AG09309 (cell line): Measurements from ENCODE around the gene NDUFA3.

Experiments used
- DNase-seq: peaks from one replicate; pipeline ENCODE4 v3.0.0-alpha.2; 2010; ENCODE audit warnings: low read depth
- H3K4me3 ChIP-seq: 2 replicates; pipeline ENCODE4 v1.5.1; 2011; ENCODE audit warnings: mild to moderate bottlenecking, low read depth, low read length, moderate library complexity; ENCODE audit not compliant: control insufficient read depth
- CTCF ChIP-seq: IDR thresholded peaks from 2 replicates; pipeline ENCODE4 v1.5.1; 2011; ENCODE audit warnings: mild to moderate bottlenecking, low read depth, low read length, inconsistent platforms; ENCODE audit not compliant: insufficient read depth, control insufficient read depth; ENCODE audit errors: missing control alignments

Gene NDUFA3

GRCh38 chr19:54155694-54156093, 53.0 kb downstream of the NDUFA3 start:
- no peak overlapping the region for H3K4me3 ChIP-seq
- no peak for TF ChIP-seq CTCF
- DNase-seq, result no peak

- no peak for TF ChIP-seq CTCF
- no peak for DNase-seq
- H3K4me3 ChIP-seq, result no peak overlapping the region
These were observed 53.8 kb downstream of the NDUFA3 start for GRCh38 chr19:54156490-54156889.

GRCh38 chr19:54156953-54157352, 54.3 kb downstream of the NDUFA3 start:
- H3K4me3 ChIP-seq, result no peak overlapping the region
- no peak for TF ChIP-seq CTCF
- DNase-seq, result no peak
